Measurements from ENCODE around the gene SMC1B.
"Not testable (repeated sequence)": the region's sequence is repeated elsewhere in the genome, so short reads cannot be mapped to it uniquely, and the experiment has no call there.

Gene SMC1B

GRCh38 chr22:45305456-45306075 lies 107.8 kb downstream of the SMC1B start:
- TF ChIP-seq CTCF (conservative IDR thresholded peaks at IDR 0.05) (no peak), ZFX (IDR thresholded peaks at IDR 0.05) (no peak)
- no peak overlapping the region for H3K27ac ChIP-seq

- TF ChIP-seq ZFX (IDR thresholded peaks at IDR 0.05): no peak
- no peak for TF ChIP-seq CTCF (conservative IDR thresholded peaks at IDR 0.05)
- H3K27ac ChIP-seq: no peak overlapping the region
Observed at GRCh38 chr22:45304971-45305370, 108.4 kb downstream of the SMC1B start.

DNA sequence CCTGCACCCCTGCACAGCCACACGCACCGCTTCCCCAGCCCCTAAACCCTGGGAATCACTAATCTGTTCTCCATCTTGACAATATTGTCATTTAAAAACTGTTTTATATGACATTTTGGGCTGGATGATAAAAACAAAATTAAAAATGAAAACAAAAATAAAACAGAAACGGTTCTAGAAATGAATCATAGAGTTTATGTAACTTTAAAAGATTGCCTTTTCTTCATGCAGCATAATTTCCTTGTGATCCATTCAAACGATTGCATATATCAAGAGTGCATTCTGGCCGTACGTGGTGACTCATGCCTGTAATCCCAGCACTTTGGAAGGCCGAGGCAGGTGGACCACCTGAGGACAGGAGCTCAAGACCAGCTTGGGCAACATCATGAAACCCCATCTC lies 110.2 kb downstream of the SMC1B start:
- TF ChIP-seq CTCF (conservative IDR thresholded peaks at IDR 0.05) (no peak), ZFX (IDR thresholded peaks at IDR 0.05) (no peak)
- no peak overlapping the region for H3K27ac ChIP-seq

GRCh38 chr22:45302751-45303150 lies 110.6 kb downstream of the SMC1B start:
- TF ChIP-seq CTCF (conservative IDR thresholded peaks at IDR 0.05): no peak
- TF ChIP-seq ZFX (IDR thresholded peaks at IDR 0.05): no peak
- no peak overlapping the region for H3K27ac ChIP-seq

DNA sequence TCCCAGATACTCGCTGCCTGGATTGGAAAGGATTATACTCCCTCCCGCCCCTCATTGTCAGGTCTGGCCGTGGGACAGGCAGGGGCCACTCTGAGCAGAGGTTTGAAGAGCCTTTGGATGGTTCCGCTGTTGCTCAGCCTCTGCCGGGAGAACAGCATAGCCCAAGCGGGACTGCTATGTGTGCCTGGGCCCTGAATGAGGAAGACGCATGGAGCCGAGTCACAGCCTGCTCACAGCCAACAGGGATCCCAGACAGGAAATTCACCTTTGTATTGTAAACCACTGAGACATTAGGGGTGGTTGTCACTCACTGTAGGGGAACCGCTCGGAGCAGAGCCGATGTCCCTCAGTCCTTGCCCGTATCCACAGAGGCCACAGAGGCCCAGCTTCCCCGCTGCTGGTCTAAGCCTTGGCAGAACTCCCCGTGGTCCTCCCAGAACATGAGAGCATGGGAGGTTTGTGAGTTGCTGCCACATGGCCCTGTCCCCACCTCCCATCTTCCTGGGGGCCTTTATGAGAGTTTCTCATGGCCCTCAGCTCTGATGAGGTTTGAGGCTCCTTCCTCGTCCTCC lies 114.4 kb downstream of the SMC1B start:
- H3K27ac ChIP-seq: no peak overlapping the region
- no peak for TF ChIP-seq CTCF (conservative IDR thresholded peaks at IDR 0.05)
- TF ChIP-seq ZFX (IDR thresholded peaks at IDR 0.05): no peak

DNA sequence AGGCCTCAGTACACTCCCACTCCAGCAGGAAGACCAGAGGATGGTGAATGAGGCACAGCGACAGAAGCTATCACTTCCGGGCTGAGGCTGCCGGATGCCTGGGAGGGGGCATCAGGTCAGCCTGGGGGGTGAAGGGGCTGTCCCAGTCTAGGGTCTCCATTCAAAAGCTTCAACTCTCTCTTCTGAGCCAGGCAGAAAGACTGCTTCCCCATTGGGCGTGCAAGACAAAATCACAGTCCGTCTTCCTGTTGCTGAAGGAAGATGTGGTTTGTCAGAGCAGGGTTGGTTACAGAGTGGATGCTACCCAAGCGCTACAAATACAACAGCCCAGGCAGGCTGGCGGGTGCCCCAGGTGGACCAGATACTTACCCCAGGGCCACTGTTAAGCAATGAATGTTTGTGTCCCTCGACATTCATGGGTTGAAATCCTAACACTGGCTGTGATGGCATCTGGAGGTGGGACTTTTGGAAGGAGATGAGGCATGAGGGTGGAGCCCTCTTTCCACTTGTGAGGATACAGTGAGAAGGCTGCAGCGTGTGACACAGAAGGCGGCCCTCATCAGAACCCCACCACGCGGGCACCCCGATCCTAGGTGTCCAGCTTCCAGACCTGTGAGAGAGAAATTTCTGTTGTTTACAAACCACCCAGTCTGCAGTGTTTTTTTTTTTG lies 116.6 kb downstream of the SMC1B start:
- no peak for TF ChIP-seq ZFX (IDR thresholded peaks at IDR 0.05)
- TF ChIP-seq CTCF (conservative IDR thresholded peaks at IDR 0.05): no peak
- no peak overlapping the region for H3K27ac ChIP-seq

DNA sequence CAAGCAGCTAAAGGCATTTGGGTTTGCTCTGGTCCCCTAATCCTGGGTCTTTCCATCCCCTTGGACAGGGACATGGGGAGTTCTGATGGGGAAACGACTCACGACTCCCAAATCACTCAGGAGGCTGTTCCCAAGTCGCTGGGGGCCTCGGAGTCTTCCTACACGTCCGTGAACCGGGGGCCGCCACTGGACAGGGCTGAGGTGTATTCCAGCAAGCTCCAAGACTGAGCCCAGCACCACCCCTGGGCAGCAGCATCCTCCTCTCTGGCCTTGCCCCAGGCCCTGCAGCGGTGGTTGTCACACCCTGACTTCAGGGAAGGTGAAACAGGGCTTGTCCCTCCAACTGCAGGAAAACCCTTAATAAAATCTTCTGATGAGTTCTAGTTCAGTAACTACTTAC lies 117.9 kb downstream of the SMC1B start:
- TF ChIP-seq ZFX (IDR thresholded peaks at IDR 0.05): no peak
- TF ChIP-seq CTCF (conservative IDR thresholded peaks at IDR 0.05): no peak
- H3K27ac ChIP-seq: no peak overlapping the region

DNA sequence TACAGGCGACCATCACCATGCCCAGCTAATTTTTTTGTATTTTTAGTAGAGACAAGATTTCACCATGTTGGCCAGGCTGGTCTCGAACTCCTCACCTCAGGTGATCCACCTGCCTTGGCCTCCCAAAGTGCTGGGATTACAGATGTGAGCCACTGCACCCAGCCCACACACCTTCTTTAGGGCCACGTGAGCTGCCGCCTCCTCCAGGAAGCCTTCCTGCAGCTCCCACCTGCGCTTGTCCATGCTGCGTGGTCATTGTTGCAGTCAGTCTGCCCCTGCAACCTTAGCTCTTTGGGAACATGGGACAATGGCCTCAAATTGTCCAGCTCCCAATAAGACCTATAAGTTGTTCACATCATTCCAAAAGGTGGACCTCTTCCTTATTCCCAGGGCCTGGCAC lies 118.4 kb downstream of the SMC1B start:
- H3K27ac ChIP-seq: not testable (repeated sequence)
